Measurements from ENCODE around the gene PDGFRA. TPM values are rescaled to one million over a fixed set of nuclear protein-coding genes. Genes with fewer than 3 reads are reported as not detected.

The PDGFRA gene
- total and polyA plus RNA-seq, 10 of the 15 experiments (the other 5 are each of a cell fraction or from before 2014, with no cell fraction given): 0.01 to 0.28 (median 0.06) TPM; not detected in 5

GRCh38 chr4:54226404-54227255, 2.5 kb upstream of the PDGFRA start:
- H3K9me3 ChIP-seq (replicated peaks; ENCODE audit: control insufficient read depth, insufficient read depth, low read length): no peaks in the 10 kb centered on the region; the same call in 2 of the 3 replicates
- peak overlapping the region; percentile 15; the same call in 1 of the 2 replicates for H3K4me2 ChIP-seq (ENCODE audit: control insufficient read depth, insufficient read depth)
- no peaks in the 10 kb centered on the region for H3K36me3 ChIP-seq (ENCODE audit: control insufficient read depth in 2 of 2, insufficient read depth in 2 of 2, low read length in 1 of 2)
- H4K20me1 ChIP-seq (ENCODE audit: control insufficient read depth, insufficient read depth): no peaks in the 10 kb centered on the region
- TF ChIP-seq SUZ12 (IDR thresholded peaks at IDR 0.05; ENCODE audit: unreplicated experiment): peak; percentile 7
- no peak for TF ChIP-seq HCFC1 (IDR thresholded peaks at IDR 0.05; ENCODE audit: low read length)
- 0 out of 2 replicates have a peak, but pooled peaks have one; percentile 75 for TF ChIP-seq EZH2 (IDR thresholded peaks at IDR 0.05; ENCODE audit: borderline replicate concordance, control insufficient read depth, low read depth, low read length)
- ATAC-seq (peak; percentile 26), FAIRE-seq (no peak), DNase-seq (ENCODE audit: low read depth, low spot score) (no peak)
- in situ Hi-C loops (cut with MboI) (loop anchor here (5.0 to 10.0 kb wide), 5 partner anchors 299 to 1849 kb away; no protein-coding TSS in a partner anchor), intact Hi-C loops (cut with micrococcal nuclease; ENCODE audit: unreplicated experiment) (loop anchor here (5.0 kb wide), 1 partner anchor 519 kb away; no protein-coding TSS in a partner anchor)
- H3K4me1 ChIP-seq (ENCODE audit: control insufficient read depth, insufficient read depth, low read length): peaks cover 3% of the 10 kb centered on the region; the same call in 1 of the 2 replicates
- 29% methylated on average over 47 of the region's 47 CpGs for WGBS (ENCODE audit: insufficient coverage, insufficient replicate concordance, low lambda C conversion rate, missing lambda C conversion rate)
- H3K79me2 ChIP-seq (ENCODE audit: control insufficient read depth, insufficient read depth, low read length): no peaks in the 10 kb centered on the region
- no peak overlapping the region for H3K9ac ChIP-seq (ENCODE audit: control insufficient read depth, insufficient read depth, low read length)
- ChIA-PET CTCF (interaction anchor here (0.8 to 2.3 kb wide), 4 partner anchors 297 to 1211 kb away, joined by 3 to 6 read pairs (median 5); no protein-coding TSS in a partner anchor), RAD21 (ENCODE audit: unreplicated experiment) (no interaction called here), SMC1A (ENCODE audit: uncharacterized antibody, unreplicated experiment) (interaction anchor here (0.6 to 1.0 kb wide), 2 partner anchors 8 to 1230 kb away, joined by 3 to 4 read pairs; no protein-coding TSS in a partner anchor), POLR2A (no interaction called here)
- no peak overlapping the region; the same call in 1 of the 2 replicates for H2AFZ ChIP-seq (ENCODE audit: control insufficient read depth, low read depth, low read length)
- H3K27me3 ChIP-seq (replicated peaks in 1 of 2; ENCODE audit: control insufficient read depth in 2 of 2, insufficient read depth in 2 of 2, low read length in 1 of 2): peaks cover 24 to 26% of the 10 kb centered on the region in 2 experiments
- no peak overlapping the region; the same call in 1 of the 2 replicates for H3K4me3 ChIP-seq
- BruUV-seq (replicated peaks): no TSS peak
- H3K27ac ChIP-seq (ENCODE audit: control insufficient read depth, insufficient read depth): no peak overlapping the region
